Activated T-cell treated with anti-CD3 and anti-CD28 coated beads for 1 hour (primary cell): Measurements from ENCODE around the gene TRAF7.

ENCODE experiments used
- DNase-seq: peaks from one replicate; pipeline ENCODE4 v3.0.0-alpha.2; 2020; ENCODE audit warnings: low read depth

TRAF7 gene

DNA sequence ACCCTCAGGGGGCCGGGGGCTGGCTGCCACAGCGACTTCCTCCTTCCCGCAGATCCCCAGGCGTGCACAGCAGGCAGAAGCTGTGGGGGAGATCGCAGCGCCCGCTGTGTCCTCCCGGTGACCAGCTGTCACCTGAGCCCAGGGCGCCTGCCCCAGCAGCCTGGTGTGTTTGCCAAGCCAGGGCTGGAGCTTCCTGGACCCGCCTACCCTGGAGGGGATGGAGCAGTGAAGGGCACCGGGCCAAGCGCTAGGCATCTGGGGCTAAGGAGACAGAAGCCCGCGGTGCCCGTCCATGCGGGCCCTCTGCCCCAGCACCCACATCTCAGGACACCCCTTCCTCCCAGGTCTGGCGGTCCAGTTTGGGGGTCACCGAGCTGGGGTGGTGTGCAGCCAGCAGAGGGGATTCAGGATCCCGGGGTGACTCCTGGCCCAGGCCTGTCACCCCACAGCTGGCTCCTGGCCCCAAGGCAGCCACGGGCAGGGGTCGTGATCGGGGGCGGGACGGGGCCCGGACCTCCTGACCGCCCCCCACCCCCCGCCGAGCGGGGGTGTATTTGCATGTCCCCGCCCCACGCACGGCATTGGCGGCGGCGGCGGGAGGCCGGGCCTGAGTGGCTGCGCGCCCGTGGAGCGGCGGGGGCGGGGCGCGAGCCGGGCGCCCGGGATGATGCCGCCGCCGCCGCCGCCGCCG is 7.5 kb upstream of the TRAF7 start, which contains the start of gene RAB26:
Gene RAB26 (plus strand): TSS at position 645 of the 691 bp plus-strand sequence. CDS start 159 bp downstream, outside the sequence.
- peak; percentile 41 for DNase-seq

DNA sequence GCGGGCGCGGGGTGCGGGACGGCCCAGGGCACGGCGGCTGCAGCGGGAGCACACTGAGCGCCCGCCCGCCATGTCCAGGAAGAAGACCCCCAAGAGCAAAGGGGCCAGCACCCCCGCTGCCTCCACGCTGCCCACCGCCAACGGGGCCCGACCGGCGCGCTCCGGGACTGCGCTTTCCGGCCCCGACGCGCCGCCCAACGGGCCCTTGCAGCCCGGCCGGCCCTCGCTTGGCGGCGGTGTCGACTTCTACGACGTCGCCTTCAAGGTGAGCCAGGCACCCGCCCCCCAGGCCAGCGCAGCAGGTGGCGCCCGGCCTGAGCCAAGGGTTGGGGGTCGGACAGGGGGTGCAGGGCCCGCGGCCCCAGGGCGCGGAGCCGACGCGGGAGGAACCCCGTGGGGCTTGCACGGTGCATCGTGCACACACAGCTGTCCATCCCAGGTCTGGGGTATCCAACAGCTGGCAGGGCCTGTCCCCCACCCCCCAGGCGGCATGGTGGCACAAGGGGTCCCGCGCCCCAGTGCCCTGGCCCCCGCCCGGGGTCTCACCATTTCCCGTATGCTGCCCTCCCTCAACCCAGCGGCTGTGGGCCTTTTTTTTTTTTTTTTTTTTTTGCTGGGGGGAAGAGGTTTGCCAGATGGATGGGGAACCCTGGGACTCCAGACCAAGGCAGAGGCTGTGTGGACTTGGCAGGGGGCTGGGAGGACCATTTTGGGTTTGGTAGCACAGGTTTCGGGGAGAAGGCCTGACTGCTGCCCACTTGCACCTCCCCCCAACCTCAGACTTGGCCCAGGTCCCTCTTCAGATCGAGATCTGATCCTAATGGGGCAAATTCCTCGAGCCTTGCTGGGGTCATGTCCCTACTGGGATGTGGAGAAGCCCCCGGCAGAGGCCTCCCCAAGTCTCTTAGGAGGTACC is 6.6 kb upstream of the TRAF7 start:
- no peak for DNase-seq

- DNase-seq: no peak
These were observed 5.8 kb upstream of the TRAF7 start for GRCh38 chr16:2149630-2150417.

GRCh38 chr16:2150418-2151187 is 5.0 kb upstream of the TRAF7 start:
- DNase-seq: no peak

GRCh38 chr16:2151188-2152091 is 4.1 kb upstream of the TRAF7 start:
- DNase-seq: no peak

- no peak for DNase-seq
These were observed 2.7 kb upstream of the TRAF7 start for GRCh38 chr16:2152695-2153506.

DNA sequence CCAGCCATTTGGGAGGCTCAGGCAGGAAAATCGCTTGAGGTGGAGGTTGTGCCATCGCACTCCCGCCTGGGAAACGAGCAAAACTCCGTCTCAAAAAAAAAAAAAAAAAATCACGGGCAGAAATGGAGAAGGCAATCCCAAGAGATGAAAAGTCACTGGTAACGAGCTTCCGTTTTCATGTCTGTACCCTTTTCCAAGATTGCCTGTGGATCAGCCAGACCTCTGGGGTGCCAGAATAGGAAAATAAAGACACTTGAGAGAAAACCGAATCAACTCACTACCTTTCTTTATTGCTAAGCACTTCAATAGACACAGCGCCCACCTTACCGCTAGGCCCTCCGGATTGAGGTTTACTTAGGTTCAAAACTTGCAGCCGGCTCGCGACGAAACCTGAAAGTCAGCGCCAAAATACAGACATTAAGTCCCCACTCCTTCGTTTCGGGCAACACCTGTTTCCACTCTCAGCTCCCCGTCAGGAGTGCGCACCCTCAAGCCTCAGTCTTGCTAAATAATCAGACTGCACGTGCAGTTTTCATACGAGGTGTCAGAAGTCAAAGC is 970 bp upstream of the TRAF7 start:
- no peak for DNase-seq

DNA sequence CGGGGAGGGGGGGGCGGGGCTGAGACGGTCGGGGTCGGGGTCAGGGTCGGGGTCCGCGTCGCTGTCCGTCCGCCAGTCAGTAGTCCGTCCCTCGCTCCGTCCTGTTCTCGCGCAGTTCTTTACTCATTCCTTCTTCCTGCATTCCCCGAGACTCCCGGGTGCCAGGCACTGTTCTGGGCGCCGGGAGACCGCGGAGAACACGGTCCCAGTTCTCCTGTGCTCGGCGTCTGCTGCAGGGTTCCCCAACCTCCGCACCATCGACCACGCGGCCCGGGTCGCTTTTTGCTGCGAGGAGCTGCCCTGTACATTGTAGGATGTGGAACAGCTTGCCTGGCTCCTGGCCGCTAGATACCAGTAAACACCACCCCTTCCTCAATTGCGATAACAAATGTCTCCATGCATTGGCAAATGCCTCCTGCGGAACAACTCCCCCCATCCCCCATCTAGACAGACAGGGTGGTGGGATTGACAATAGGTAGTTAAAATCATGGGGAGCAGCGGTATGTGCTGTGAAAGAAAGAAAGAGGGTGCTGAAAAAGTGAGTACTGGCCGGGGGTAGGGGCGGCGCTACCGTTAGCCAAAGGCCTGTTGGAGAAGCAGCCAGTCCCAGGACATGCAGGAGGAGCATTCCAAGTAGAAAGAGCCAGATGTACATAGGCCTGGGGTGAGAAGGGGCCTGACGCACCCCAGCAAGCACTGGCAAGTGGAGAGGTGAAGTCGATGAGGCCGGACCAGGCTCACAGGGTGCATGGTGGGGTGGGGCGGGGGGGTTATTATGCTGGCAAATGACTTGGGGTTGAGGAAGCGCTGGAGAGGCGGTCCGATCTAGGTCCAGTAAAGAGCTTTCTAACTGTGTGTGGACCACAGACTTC is 631 bp downstream of the TRAF7 start:
- no peak for DNase-seq

DNA sequence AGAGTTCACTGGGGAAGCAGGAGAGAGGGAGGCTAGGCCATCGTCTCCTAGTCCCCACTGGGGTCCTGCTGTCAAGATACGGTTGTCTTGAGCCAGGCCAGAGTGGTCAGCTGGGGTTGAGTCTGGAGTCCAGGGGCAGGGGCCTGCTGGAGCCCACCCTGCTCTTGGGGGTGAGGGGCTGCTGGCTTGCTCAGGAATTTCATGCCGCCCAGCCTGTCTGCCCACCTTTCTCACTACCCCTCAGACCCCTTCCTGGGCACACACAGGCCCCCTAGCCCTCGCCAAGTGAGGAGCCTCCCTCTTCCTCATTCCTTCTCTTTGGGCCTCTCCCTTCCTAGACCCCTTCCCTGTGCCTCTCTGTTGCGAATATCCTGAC is 1.3 kb downstream of the TRAF7 start:
- DNase-seq: no peak

DNA sequence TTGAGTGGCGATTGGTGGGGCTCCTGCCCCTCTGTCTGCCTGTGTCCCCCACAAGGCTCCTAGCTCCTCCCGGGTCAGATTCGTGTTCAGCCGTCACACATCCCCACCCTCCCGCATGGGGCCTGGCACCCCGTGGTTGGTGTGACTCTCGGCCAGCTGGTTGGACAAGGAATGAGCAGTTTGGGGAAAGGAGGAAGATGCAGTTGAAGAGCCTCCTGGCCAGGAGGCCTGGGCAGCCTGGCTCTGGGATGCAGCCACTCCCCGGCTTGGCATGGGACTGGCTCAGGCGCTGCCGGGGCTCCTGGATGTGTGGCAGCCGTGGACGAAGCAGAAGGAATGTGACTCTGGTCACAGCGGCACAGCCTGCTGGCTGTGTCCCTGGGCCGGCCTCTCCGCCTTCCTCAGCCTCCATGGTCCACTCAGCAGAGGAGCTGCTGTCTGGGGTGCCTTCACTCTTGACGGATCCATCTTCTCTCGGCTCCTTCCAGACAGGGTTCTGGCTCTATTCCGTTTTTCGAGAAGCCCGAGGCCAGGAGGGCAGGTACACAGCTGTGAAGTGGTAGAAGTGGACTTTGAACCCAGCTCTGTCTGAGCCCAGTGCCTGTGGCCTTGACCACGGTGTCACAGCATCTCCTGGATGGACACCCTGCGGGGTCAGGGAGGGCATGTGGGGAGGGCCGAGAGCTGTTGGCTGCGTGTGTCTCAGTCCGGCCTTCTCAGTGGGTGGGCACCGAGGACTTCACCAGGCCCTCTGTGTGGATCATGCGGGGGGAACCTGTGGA is 2.1 kb downstream of the TRAF7 start:
- no peak for DNase-seq

DNA sequence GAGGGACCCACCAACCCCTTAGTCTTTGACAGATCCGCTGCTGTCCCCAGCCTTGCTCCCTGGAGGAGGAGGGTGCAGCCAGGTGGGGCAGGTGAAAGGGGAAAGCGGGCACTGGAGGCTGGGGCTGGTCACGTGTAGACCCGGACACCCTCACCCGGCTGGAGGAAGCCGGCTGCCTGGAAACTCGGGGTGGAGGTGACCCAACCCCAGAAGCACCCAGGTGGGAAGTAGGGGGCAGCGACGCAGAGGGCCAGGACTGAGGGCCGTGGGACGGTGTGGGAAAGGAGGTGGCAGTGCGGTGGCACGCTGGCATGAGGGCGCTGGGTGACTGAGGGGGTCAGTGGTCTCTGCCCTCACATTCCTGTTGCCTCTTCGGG is 2.7 kb downstream of the TRAF7 start:
- DNase-seq: no peak

DNA sequence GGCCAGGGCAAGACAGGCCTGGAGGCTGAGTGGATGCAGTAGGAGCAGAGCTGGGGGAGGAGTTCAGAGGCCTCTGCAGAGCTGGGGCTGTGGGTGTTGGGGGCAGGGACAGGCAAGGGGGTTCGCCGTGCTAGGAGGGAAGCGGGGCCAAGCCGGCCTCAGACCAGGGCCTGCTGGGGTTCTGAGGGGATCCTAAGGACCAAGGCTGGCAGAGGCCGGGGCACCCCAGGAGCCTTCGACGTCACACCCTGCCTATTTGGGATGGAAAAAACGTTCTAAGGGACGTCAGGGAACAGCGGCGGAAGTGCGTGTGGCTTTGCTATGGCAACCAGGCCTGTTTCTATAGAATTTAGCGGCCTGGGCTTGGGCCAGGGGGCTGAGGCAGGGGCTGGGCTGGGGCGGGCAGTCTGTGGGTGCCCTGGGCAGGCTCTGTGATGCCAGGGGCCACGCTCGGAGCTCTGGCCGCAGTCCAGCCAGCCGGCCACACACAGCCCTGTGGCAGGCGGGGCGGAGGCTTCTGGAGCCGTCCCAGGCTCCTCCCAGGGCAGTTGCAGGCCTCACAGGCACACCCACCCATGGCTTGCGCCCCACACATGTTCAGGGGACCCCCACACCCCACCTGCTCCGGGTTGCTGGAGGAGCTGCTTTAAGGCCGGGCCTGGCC is 3.7 kb downstream of the TRAF7 start:
- no peak for DNase-seq

GRCh38 chr16:2160915-2161551 is 5.5 kb downstream of the TRAF7 start:
- DNase-seq: no peak

DNA sequence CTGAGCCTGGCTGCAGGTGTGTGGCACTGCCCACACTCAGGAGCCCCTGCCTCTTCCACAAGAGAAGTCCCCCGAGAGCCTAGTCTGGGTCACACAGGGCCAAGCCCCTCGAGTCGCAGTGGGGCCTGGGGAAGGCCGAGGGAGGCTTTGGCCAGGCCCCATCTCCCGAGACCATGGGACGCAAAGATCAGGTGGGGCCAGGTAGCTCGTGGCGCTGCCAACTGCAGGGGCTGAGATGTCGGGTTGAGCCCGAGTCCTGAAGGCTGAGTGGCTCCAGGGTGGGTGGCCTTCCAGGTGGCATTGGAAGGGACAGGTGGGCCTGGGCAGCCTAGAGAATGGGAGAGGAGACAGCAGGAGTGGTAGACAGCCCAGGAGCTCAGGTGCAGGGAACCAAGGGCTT is 6.3 kb downstream of the TRAF7 start:
- DNase-seq: no peak

GRCh38 chr16:2162676-2163118 is 7.1 kb downstream of the TRAF7 start:
- DNase-seq: no peak

GRCh38 chr16:2163211-2163881 is 7.8 kb downstream of the TRAF7 start:
- no peak for DNase-seq
